SK-N-SH treated with all-trans-retinoic acid at 6 μM for 48 hours (cell line): ENCODE results near the gene ASTN2.

Source experiments
- ATAC-seq: fragments of 200-7000 bp; cut with Tn5 transposase; 3 replicates; pipeline ENCODE4 v1.9.1; 2020; ENCODE audit warnings: mild to moderate bottlenecking, moderate library complexity
- ARNTL ChIP-seq: fragments of 450-650 bp; formaldehyde crosslinking; IDR thresholded peaks from 2 replicates; pipeline ENCODE4 v1.5.0; 2020; ENCODE audit warnings: low read depth, mild to moderate bottlenecking, moderate library complexity, borderline replicate concordance
- BACH2 ChIP-seq: fragments of 250-450 bp; sonication (Bioruptor Pico); IDR thresholded peaks from 2 replicates; pipeline ENCODE4 v1.9.0; 2021; ENCODE audit warnings: mild to moderate bottlenecking, borderline replicate concordance
- CREB5 ChIP-seq: fragments of 250-450 bp; sonication (Bioruptor Pico); IDR thresholded peaks from 2 replicates; pipeline ENCODE4 v1.5.1; 2020; ENCODE audit warnings: low read depth, mild to moderate bottlenecking, moderate library complexity
- CSDC2 ChIP-seq: fragments of 250-450 bp; sonication (Bioruptor Pico); IDR thresholded peaks from 2 replicates; pipeline ENCODE4 v1.5.0; 2020; ENCODE audit warnings: mild to moderate bottlenecking, moderate library complexity
- ESRRG ChIP-seq: fragments of 250-450 bp; sonication (Bioruptor Pico); IDR thresholded peaks from 2 replicates; pipeline ENCODE4 v1.6.1; 2021; ENCODE audit warnings: mild to moderate bottlenecking
- GLIS3 ChIP-seq: fragments of 250-450 bp; sonication (Bioruptor Pico); IDR thresholded peaks from 2 replicates; pipeline ENCODE4 v1.5.0; 2020; ENCODE audit warnings: mild to moderate bottlenecking, moderate library complexity
- ISL1 ChIP-seq: fragments of 250-450 bp; sonication (Bioruptor Pico); IDR thresholded peaks from 2 replicates; pipeline ENCODE4 v2.1.2; 2022; ENCODE audit warnings: mild to moderate bottlenecking, moderate library complexity
- OSR1 ChIP-seq: fragments of 250-450 bp; sonication (Bioruptor Pico); IDR thresholded peaks from 2 replicates; pipeline ENCODE4 v1.8.0; 2022; ENCODE audit warnings: moderate library complexity, mild to moderate bottlenecking, inconsistent platforms
- PATZ1 ChIP-seq: fragments of 250-450 bp; sonication (Bioruptor Pico); IDR thresholded peaks from 2 replicates; pipeline ENCODE4 v1.8.0; 2020; ENCODE audit warnings: mild to moderate bottlenecking, moderate library complexity, borderline replicate concordance
- PPARA ChIP-seq: fragments of 250-450 bp; sonication (Bioruptor Pico); IDR thresholded peaks from 2 replicates; pipeline ENCODE4 v1.5.0; 2020; ENCODE audit warnings: mild to moderate bottlenecking, borderline replicate concordance
- RARB ChIP-seq: fragments of 250-450 bp; sonication (Bioruptor Pico); IDR thresholded peaks from 2 replicates; pipeline ENCODE4 v1.8.0; 2021; ENCODE audit warnings: mild to moderate bottlenecking, moderate library complexity
- SNAI2 ChIP-seq: fragments of 250-450 bp; sonication (Bioruptor Pico); IDR thresholded peaks from 2 replicates; pipeline ENCODE4 v1.5.0; 2020; ENCODE audit warnings: mild to moderate bottlenecking, moderate library complexity
- TOX ChIP-seq: fragments of 250-450 bp; sonication (Bioruptor Pico); IDR thresholded peaks from 2 replicates; pipeline ENCODE4 v1.8.0; 2021; ENCODE audit warnings: mild to moderate bottlenecking, moderate library complexity, borderline replicate concordance
- TSHZ2 ChIP-seq: fragments of 250-450 bp; sonication (Bioruptor Pico); IDR thresholded peaks from 2 replicates; pipeline ENCODE4 v1.5.0; 2020; ENCODE audit warnings: mild to moderate bottlenecking, moderate library complexity
- ZC3H10 ChIP-seq: fragments of 250-450 bp; sonication (Bioruptor Pico); IDR thresholded peaks from 2 replicates; pipeline ENCODE4 v1.5.1; 2021; ENCODE audit warnings: mild to moderate bottlenecking, moderate library complexity
- ZFP3 ChIP-seq: fragments of 250-450 bp; sonication (Bioruptor Pico); IDR thresholded peaks from 2 replicates; pipeline ENCODE4 v1.5.0; 2020; ENCODE audit warnings: mild to moderate bottlenecking, moderate library complexity
- ZFP30 ChIP-seq: fragments of 450-650 bp; formaldehyde crosslinking; IDR thresholded peaks from 2 replicates; pipeline ENCODE4 v1.5.0; 2022; ENCODE audit warnings: mild to moderate bottlenecking, moderate library complexity
- ZNF565 ChIP-seq: fragments of 450-650 bp; formaldehyde crosslinking; conservative IDR thresholded peaks from 2 replicates; pipeline ENCODE4 v1.5.0; 2020; ENCODE audit warnings: low read depth, mild to moderate bottlenecking, moderate library complexity
- ZNF70 ChIP-seq: fragments of 450-650 bp; formaldehyde crosslinking; IDR thresholded peaks from 2 replicates; pipeline ENCODE4 v1.5.0; 2020; ENCODE audit warnings: mild to moderate bottlenecking, moderate library complexity
- ZNF8 ChIP-seq: fragments of 450-650 bp; formaldehyde crosslinking; IDR thresholded peaks from 2 replicates; pipeline ENCODE4 v1.5.0; 2020; ENCODE audit warnings: mild to moderate bottlenecking, moderate library complexity

Gene ASTN2

GRCh38 chr9:117425566-117425965 is 10.7 kb upstream of the ASTN2 start:
- ATAC-seq: no peak
- TF ChIP-seq ZC3H10 (CRISPR knock-in tag): no peak
- TF ChIP-seq PATZ1 (CRISPR knock-in tag): no peak
- no peak for TF ChIP-seq BACH2 (CRISPR knock-in tag)
- TF ChIP-seq TSHZ2 (CRISPR knock-in tag): no peak
- no peak for TF ChIP-seq ZFP3 (CRISPR knock-in tag)
- no peak for TF ChIP-seq ZNF565 (CRISPR knock-in tag)
- TF ChIP-seq SNAI2 (CRISPR knock-in tag): no peak
- no peak for TF ChIP-seq CREB5 (CRISPR knock-in tag)
- no peak for TF ChIP-seq RARB (CRISPR knock-in tag)
- TF ChIP-seq TOX (CRISPR knock-in tag): no peak
- no peak for TF ChIP-seq ESRRG (CRISPR knock-in tag)
- TF ChIP-seq, all 23 proteins: peak for 0

- ATAC-seq: no peak
- no peak for TF ChIP-seq RARB (CRISPR knock-in tag)
- no peak for TF ChIP-seq PATZ1 (CRISPR knock-in tag)
- TF ChIP-seq ESRRG (CRISPR knock-in tag): no peak
- no peak for TF ChIP-seq CREB5 (CRISPR knock-in tag)
- no peak for TF ChIP-seq TSHZ2 (CRISPR knock-in tag)
- TF ChIP-seq ZNF70: no peak
- no peak for TF ChIP-seq ARNTL
- no peak for TF ChIP-seq SNAI2 (CRISPR knock-in tag)
- no peak for TF ChIP-seq OSR1 (CRISPR knock-in tag)
- TF ChIP-seq ZFP30: no peak
- TF ChIP-seq BACH2 (CRISPR knock-in tag): no peak
- no peak for TF ChIP-seq ISL1
- TF ChIP-seq ZNF8 (CRISPR knock-in tag): no peak
- TF ChIP-seq GLIS3: no peak
- no peak for TF ChIP-seq CSDC2 (CRISPR knock-in tag)
- TF ChIP-seq ZC3H10 (CRISPR knock-in tag): no peak
- no peak for TF ChIP-seq PPARA (CRISPR knock-in tag)
- TF ChIP-seq TOX (CRISPR knock-in tag): no peak
Observed at GRCh38 chr9:117424291-117424690, 9.4 kb upstream of the ASTN2 start.
